ENCODE results near the gene APOO. TPM values are rescaled to one million over a fixed set of nuclear protein-coding genes. Genes with fewer than 3 reads are reported as not detected.

Gene APOO
- total and polyA plus RNA-seq, 4 donors = 5.4 to 18.0 (median 8.8) TPM

DNA sequence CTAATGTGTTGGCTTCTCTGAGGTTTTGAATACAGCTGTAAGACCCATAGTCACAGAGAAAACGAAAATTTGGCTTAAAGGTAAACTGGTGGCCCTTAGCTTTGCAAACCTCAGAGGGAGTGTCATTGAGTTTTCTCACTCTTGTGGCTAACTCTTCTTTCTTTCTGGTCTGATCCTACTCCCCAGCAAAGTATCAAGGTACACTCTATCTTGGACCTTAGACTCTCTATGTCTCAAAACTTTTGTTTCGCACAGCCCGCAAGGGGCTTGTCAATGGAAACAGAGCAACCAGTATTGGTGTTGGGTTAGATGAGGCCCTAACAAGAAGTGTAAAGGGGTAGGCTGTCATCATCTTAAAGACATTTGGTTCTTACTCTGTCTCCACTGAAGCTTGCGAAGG lies 19.8 kb downstream of the APOO start:
- no peak for DNase-seq (ENCODE audit: low spot score)
- H3K27me3 ChIP-seq (ENCODE audit: control insufficient read depth in 4 of 4, insufficient read depth in 4 of 4, low read length in 3 of 4) = no peaks in the 10 kb centered on the region
- no peaks in the 10 kb centered on the region for H3K36me3 ChIP-seq (ENCODE audit: control insufficient read depth in 4 of 4, insufficient read depth in 3 of 4, low read depth in 1 of 4, low read length in 3 of 4)
- H3K9ac ChIP-seq (ENCODE audit: low read depth in 1 of 2, low read length in 2 of 2) = no peak overlapping the region
- 71% methylated on average over 4 of the region's 4 CpGs for WGBS
- no peak overlapping the region for H3K4me3 ChIP-seq (ENCODE audit: low read depth in 1 of 3, low read length in 3 of 3)
- TF ChIP-seq YY1 (IDR thresholded peaks at IDR 0.05) = no peak
- H3K27ac ChIP-seq (ENCODE audit: low read depth in 1 of 2, low read length in 2 of 2) = no peak overlapping the region
- peaks cover 0 to 5% (median under 1%) of the 10 kb centered on the region in 4 donors for H3K4me1 ChIP-seq (ENCODE audit: control insufficient read depth in 4 of 4, insufficient read depth in 4 of 4, low read length in 3 of 4)
- no peaks in the 10 kb centered on the region for H3K9me3 ChIP-seq (ENCODE audit: control insufficient read depth in 4 of 4, low read length in 3 of 4)

GRCh38 chrX:23887451-23887850 lies 20.3 kb downstream of the APOO start:
- Histone ChIP-seq H3K27ac (ENCODE audit: low read depth in 1 of 2, low read length in 2 of 2) (no peak overlapping the region), H3K9ac (ENCODE audit: low read depth in 1 of 2, low read length in 2 of 2) (no peak overlapping the region), H3K27me3 (ENCODE audit: control insufficient read depth in 4 of 4, insufficient read depth in 4 of 4, low read length in 3 of 4) (no peaks in the 10 kb centered on the region), H3K9me3 (ENCODE audit: control insufficient read depth in 4 of 4, low read length in 3 of 4) (no peaks in the 10 kb centered on the region), H3K4me3 (ENCODE audit: low read depth in 1 of 3, low read length in 3 of 3) (no peak overlapping the region), H3K36me3 (ENCODE audit: control insufficient read depth in 4 of 4, insufficient read depth in 3 of 4, low read depth in 1 of 4, low read length in 3 of 4) (no peaks in the 10 kb centered on the region), H3K4me1 (ENCODE audit: control insufficient read depth in 4 of 4, insufficient read depth in 4 of 4, low read length in 3 of 4) (peaks cover 0 to 5% (median under 1%) of the 10 kb centered on the region in 4 donors)
- WGBS = 84% methylated on average over 6 of the region's 6 CpGs
- DNase-seq (ENCODE audit: low spot score) = no peak
- TF ChIP-seq EGR1 (IDR thresholded peaks at IDR 0.05; ENCODE audit: low read depth in 2 of 2) (no peak), RXRA (IDR thresholded peaks at IDR 0.05) (no peak), NR2F2 (IDR thresholded peaks at IDR 0.05) (no peak), RAD21 (IDR thresholded peaks at IDR 0.05) (no peak), ZBTB33 (IDR thresholded peaks at IDR 0.05) (no peak), FOXA1 (IDR thresholded peaks at IDR 0.05) (no peak)
- TF ChIP-seq, protein P1, sequence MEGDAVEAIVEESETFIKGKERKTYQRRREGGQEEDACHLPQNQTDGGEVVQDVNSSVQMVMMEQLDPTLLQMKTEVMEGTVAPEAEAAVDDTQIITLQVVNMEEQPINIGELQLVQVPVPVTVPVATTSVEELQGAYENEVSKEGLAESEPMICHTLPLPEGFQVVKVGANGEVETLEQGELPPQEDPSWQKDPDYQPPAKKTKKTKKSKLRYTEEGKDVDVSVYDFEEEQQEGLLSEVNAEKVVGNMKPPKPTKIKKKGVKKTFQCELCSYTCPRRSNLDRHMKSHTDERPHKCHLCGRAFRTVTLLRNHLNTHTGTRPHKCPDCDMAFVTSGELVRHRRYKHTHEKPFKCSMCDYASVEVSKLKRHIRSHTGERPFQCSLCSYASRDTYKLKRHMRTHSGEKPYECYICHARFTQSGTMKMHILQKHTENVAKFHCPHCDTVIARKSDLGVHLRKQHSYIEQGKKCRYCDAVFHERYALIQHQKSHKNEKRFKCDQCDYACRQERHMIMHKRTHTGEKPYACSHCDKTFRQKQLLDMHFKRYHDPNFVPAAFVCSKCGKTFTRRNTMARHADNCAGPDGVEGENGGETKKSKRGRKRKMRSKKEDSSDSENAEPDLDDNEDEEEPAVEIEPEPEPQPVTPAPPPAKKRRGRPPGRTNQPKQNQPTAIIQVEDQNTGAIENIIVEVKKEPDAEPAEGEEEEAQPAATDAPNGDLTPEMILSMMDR (IDR thresholded peaks at IDR 0.05; ENCODE audit: low read depth, low read length, missing input control) = no peak

GRCh38 chrX:23885803-23886202 lies 21.9 kb downstream of the APOO start:
- no peak overlapping the region for H3K27ac ChIP-seq (ENCODE audit: low read depth in 1 of 2, low read length in 2 of 2)
- DNase-seq (ENCODE audit: low spot score) = no peak
- H3K36me3 ChIP-seq (ENCODE audit: control insufficient read depth in 4 of 4, insufficient read depth in 3 of 4, low read depth in 1 of 4, low read length in 3 of 4) = no peaks in the 10 kb centered on the region
- no peak overlapping the region for H3K4me3 ChIP-seq (ENCODE audit: low read depth in 1 of 3, low read length in 3 of 3)
- H3K9ac ChIP-seq (ENCODE audit: low read depth in 1 of 2, low read length in 2 of 2) = no peak overlapping the region
- peaks cover 0 to 5% (median under 1%) of the 10 kb centered on the region in 4 donors for H3K4me1 ChIP-seq (ENCODE audit: control insufficient read depth in 4 of 4, insufficient read depth in 4 of 4, low read length in 3 of 4)
- 31% methylated on average over 3 of the region's 3 CpGs for WGBS
- no peaks in the 10 kb centered on the region for H3K27me3 ChIP-seq (ENCODE audit: control insufficient read depth in 4 of 4, insufficient read depth in 4 of 4, low read length in 3 of 4)
- TF ChIP-seq RXRA (IDR thresholded peaks at IDR 0.05) (no peak), ZBTB33 (IDR thresholded peaks at IDR 0.05) (no peak), RAD21 (IDR thresholded peaks at IDR 0.05) (no peak), NR2F2 (IDR thresholded peaks at IDR 0.05) (no peak), JUND (IDR thresholded peaks at IDR 0.05) (no peak), TAF1 (conservative IDR thresholded peaks at IDR 0.05) (no peak), HNF4G (IDR thresholded peaks at IDR 0.05) (no peak), MAX (IDR thresholded peaks at IDR 0.05) (no peak), SP1 (IDR thresholded peaks at IDR 0.05) (no peak), FOXA2 (IDR thresholded peaks at IDR 0.05) (no peak), FOXA1 (IDR thresholded peaks at IDR 0.05) (no peak), HNF4A (conservative IDR thresholded peaks at IDR 0.05) (no peak), EGR1 (IDR thresholded peaks at IDR 0.05; ENCODE audit: low read depth in 2 of 2) (no peak)
- TF ChIP-seq, protein P1 (IDR thresholded peaks at IDR 0.05; ENCODE audit: low read depth, low read length, missing input control) = no peak
- H3K9me3 ChIP-seq (ENCODE audit: control insufficient read depth in 4 of 4, low read length in 3 of 4) = no peaks in the 10 kb centered on the region
